Adrenal gland (tissue), 5 donors: ENCODE data around the gene PBX2.

ENCODE experiments used
- POLR2A ChIP-seq, 2 donors: fragments of 450-650 bp; IDR thresholded peaks; one replicate each; pipeline ENCODE4 v1.6.1; 2017; ENCODE audit warnings: antibody characterized with exemption in 2 of 2, mild to moderate bottlenecking in 2 of 2, moderate library complexity in 1 of 2
- TF ChIP-seq, protein P1 (sequence below), 6 experiments: fragments of 450-650 bp in 4 of 6; fragments of 200-600 bp in 2 of 6; sonication (generic) in 1 of 6; IDR thresholded peaks; 1 replicate in 5 of 6; 2 replicates in 1 of 6; pipeline versions ENCODE4 v1.5.1 to v1.8.0; 2016 to 2021; ENCODE audit warnings: antibody characterized with exemption in 6 of 6, mild to moderate bottlenecking in 2 of 6, moderate library complexity in 1 of 6
- donor health status: DM: no; HTN: no; CAD: no.

GRCh38 chr6:32190911-32191677 is 1.1 kb upstream of the PBX2 start:
- TF ChIP-seq, protein P1, sequence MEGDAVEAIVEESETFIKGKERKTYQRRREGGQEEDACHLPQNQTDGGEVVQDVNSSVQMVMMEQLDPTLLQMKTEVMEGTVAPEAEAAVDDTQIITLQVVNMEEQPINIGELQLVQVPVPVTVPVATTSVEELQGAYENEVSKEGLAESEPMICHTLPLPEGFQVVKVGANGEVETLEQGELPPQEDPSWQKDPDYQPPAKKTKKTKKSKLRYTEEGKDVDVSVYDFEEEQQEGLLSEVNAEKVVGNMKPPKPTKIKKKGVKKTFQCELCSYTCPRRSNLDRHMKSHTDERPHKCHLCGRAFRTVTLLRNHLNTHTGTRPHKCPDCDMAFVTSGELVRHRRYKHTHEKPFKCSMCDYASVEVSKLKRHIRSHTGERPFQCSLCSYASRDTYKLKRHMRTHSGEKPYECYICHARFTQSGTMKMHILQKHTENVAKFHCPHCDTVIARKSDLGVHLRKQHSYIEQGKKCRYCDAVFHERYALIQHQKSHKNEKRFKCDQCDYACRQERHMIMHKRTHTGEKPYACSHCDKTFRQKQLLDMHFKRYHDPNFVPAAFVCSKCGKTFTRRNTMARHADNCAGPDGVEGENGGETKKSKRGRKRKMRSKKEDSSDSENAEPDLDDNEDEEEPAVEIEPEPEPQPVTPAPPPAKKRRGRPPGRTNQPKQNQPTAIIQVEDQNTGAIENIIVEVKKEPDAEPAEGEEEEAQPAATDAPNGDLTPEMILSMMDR (IDR thresholded peaks at IDR 0.05): no peak
- TF ChIP-seq POLR2A (IDR thresholded peaks at IDR 0.05): no peak
